RKO (cell line): ENCODE measurements around the gene OPN5.

Experiments
- DNase-seq: peaks from one replicate; pipeline ENCODE4 v3.0.0-alpha.2; 2016; ENCODE audit warnings: low spot score

OPN5 gene

DNA sequence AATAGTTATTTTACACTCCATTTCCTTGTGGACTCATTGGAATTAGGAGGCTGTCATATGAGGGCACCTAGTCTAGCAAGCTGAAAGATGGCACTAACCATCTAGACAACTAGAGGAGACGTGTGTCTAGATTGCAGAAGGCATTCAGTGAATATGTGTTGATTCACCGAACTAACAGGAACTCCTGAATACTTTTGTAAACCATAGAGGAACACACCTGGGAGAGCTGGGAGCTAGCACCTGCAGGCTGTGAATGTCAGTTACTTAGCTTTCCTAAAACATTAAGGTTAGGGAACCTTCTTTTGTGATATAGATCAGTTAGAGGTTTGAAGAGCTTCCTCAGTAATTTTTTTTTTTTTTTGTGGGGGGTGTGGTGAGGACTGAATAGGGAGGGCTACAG lies 7.7 kb downstream of the OPN5 start:
- DNase-seq: no peak

- DNase-seq: no peak
Measured at GRCh38 chr6:47792216-47792733, 10.4 kb downstream of the OPN5 start.

- DNase-seq: no peak
Measured at GRCh38 chr6:47794577-47795135, 12.8 kb downstream of the OPN5 start.

DNA sequence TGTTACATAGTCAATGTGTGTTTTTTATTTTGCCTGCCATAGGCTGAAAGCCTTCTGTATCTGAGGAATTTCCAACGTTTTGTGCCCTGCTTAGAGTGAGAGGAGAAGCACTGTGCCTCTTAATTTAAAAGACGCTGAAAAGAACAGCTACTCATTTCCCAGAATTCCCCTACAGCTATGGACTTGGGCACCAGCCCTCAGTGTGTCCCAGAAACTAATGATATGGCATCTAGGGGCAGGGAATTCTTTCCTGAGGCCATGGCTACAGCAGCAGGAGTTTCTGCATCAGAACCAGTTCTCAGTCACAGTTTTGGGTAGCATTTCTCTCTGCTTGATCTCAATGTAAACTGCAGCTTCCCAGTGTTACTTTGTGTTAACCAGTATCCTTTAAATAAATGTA lies 20.2 kb downstream of the OPN5 start:
- DNase-seq: no peak

DNA sequence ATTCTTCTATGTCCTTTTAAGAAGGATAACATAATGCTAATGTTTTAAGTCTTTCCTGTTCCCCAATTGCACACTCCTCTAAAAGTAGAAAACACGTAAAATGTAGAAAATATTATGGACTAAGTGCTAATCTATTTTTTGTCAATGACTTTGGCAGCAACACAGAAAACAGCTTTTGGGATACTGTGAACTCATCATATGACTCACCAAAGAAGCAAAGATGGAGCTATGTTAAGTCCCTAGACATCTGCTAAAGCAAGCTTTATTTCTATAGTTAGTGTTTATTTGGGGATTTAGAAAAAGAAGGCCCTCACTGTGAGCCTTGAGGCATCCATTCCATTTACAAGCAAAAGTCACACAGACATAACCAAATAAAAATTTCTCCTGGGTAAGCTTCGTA lies 23.0 kb downstream of the OPN5 start:
- DNase-seq: no peak

DNA sequence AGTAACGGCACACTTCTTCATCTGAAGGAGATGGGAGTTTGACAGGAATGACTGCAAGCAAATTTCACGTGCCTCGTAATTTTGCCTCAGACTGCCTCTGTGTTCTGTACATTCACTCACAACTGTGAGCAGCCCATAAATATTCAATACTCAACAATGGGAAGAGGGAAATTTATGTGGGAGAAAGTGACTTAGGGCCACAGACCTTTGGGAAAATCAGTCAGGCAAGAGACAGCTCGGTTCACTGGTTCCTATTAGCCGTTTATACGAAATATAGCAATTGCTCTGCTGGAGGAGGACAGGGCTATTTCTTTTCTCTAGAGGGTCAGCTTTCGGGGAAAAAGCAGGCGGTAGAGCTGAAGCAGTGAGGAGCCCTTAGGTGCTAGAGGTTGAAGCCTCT lies 28.0 kb downstream of the OPN5 start:
- DNase-seq: no peak

GRCh38 chr6:47810885-47811284 lies 29.1 kb downstream of the OPN5 start:
- DNase-seq: no peak

GRCh38 chr6:47811443-47811842 lies 29.6 kb downstream of the OPN5 start:
- no peak for DNase-seq

DNA sequence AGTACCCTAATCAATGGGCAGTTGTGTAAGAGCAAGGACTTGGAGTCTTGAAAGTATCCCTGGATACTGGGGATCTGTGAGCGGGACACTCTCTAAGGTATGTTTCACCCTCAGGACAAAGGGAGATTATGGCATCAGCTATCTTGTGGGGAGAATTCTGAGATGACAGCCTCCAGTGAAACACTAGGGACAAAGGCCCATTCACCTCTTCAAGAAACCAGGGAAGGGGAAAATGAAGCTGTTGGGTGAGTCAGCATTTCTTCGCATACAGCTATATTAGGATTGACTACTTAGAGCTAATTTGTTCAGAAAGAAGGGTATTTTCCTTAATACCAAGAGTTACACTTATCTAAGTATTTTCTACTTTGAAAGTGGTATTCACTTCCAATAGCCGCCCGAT lies 35.9 kb downstream of the OPN5 start:
- no peak for DNase-seq

GRCh38 chr6:47819461-47819860 lies 37.6 kb downstream of the OPN5 start:
- no peak for DNase-seq

- DNase-seq: no peak
Measured at GRCh38 chr6:47822856-47823554, 41.2 kb downstream of the OPN5 start.

DNA sequence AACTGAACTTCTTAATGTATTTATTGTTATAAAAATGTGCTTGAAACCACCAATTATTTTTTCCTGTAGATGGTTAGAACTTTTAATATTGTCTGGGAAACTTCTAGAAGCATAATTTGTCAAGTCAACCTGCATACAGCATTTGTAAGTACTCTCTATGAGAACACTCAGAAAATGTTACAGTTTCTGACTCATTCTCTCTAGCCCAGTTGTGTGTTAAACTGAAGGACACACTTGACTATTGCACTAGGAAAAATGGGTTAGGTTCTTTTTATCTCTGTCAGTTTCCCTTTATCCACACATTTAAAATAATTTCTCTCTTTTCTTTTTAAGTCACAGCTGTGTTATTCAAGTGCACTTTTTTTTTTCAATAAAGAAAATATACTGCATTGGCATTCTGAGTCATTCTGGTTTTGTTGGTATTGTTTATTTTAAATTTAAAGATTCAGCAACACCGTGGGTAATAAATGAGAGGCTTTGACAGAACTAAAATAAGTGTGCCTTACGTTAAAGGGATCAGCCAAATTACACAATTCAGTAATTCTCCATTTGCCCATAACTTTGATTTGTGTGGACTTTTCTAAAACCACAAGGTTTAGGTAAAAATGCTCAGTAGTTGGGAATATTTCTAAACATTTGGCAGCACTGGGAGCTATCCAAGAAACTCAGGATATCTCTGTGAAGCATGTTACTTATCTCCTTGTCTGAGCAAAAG lies 50.7 kb downstream of the OPN5 start:
- no peak for DNase-seq

GRCh38 chr6:47834196-47834595 lies 52.4 kb downstream of the OPN5 start:
- DNase-seq: no peak

GRCh38 chr6:47836046-47836445 lies 54.2 kb downstream of the OPN5 start:
- DNase-seq: no peak

GRCh38 chr6:47836639-47837038 lies 54.8 kb downstream of the OPN5 start:
- DNase-seq: no peak

GRCh38 chr6:47839645-47840044 lies 57.8 kb downstream of the OPN5 start:
- DNase-seq: no peak

DNA sequence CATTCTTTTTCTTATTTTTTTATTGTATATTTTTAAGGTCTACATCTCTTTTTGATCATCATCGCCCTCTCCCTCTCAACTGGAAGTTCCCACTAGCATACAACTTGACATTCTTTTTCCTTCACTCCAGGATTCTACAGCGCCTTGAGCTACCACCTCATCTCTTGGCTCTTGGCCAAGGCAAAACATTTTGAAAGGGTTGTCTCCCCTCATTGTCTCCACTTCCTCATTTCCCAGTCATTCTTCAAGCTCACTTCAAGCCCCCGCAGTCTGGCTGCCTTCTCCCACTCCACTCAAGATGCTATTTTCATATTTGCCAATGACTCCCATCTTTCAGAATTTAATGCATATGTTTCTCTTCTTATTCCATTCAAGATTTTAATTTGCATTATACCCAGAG lies 63.0 kb downstream of the OPN5 start:
- DNase-seq: no peak

DNA sequence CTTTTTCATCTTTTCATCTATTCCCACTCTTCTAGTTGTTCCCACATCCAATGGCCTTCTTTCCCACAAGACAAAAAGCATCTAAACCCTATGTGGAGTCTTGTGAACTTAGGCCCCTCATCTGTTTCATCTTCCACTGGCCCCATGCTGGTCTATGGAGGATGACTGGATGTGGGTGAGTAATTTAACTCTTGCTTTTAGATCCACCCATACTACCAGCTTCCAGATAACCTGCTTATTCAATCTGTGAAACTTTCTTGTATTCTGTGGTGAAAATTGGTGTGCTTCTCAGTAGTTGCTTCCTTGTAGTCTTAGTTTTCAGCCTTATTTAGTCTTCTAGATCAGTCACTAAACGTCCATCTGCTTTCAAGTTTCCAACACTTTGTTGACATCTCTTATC lies 64.9 kb downstream of the OPN5 start:
- no peak for DNase-seq

GRCh38 chr6:47851091-47851490 lies 69.3 kb downstream of the OPN5 start:
- DNase-seq: no peak

GRCh38 chr6:47852727-47853126 lies 70.9 kb downstream of the OPN5 start:
- no peak for DNase-seq

DNA sequence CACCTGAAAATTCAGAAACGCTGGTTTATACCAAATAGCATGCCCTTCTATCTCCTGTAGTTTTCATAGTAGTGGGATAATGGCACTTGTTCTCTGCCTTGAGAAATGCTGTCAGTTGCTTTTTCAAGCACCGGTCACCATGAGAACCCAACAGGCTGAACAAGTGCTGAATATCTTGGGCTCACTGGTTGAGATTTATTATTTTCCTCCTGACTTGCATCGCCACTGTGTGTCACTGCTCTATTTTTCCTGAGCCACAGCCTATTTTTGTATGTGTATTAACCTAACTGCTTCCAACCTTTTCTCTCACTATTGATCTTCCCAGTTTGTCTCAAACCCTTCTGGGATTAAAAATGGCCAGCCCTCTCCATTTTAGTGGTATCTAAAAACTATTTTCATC lies 71.9 kb downstream of the OPN5 start:
- DNase-seq: no peak

- DNase-seq: no peak
Measured at GRCh38 chr6:47854971-47855370, 73.1 kb downstream of the OPN5 start.

GRCh38 chr6:47859175-47859574 lies 77.3 kb downstream of the OPN5 start:
- no peak for DNase-seq
